Panc1 (cell line): ENCODE results near the gene APP.

Experiments
- CTCF ChIP-seq: fragments of 450-650 bp; IDR thresholded peaks from 2 replicates; pipeline ENCODE4 v1.5.1; 2017; ENCODE audit warnings: mild to moderate bottlenecking
- POLR2AphosphoS5 ChIP-seq: IDR thresholded peaks from 2 replicates; pipeline ENCODE4 v1.6.1; 2012; ENCODE audit warnings: mild to moderate bottlenecking, low read depth, low read length, moderate library complexity
- SIN3A ChIP-seq: IDR thresholded peaks from 2 replicates; pipeline ENCODE4 v1.6.1; 2012; ENCODE audit warnings: low read depth, mild to moderate bottlenecking, low read length, moderate library complexity, borderline replicate concordance; ENCODE audit not compliant: insufficient read depth
- TF ChIP-seq, protein P1 (sequence below), 2 experiments: IDR thresholded peaks; 2 replicates each; pipeline ENCODE4 v1.6.1; 2011 to 2012; ENCODE audit warnings: low read depth in 2 of 2, control low read depth in 1 of 2, low read length in 1 of 2, mild to moderate bottlenecking in 1 of 2, moderate library complexity in 1 of 2; ENCODE audit not compliant: insufficient read depth in 1 of 2

- TF ChIP-seq CTCF, result no peak
- no peak for TF ChIP-seq POLR2AphosphoS5
- no peak for TF ChIP-seq SIN3A
- TF ChIP-seq, protein P1, sequence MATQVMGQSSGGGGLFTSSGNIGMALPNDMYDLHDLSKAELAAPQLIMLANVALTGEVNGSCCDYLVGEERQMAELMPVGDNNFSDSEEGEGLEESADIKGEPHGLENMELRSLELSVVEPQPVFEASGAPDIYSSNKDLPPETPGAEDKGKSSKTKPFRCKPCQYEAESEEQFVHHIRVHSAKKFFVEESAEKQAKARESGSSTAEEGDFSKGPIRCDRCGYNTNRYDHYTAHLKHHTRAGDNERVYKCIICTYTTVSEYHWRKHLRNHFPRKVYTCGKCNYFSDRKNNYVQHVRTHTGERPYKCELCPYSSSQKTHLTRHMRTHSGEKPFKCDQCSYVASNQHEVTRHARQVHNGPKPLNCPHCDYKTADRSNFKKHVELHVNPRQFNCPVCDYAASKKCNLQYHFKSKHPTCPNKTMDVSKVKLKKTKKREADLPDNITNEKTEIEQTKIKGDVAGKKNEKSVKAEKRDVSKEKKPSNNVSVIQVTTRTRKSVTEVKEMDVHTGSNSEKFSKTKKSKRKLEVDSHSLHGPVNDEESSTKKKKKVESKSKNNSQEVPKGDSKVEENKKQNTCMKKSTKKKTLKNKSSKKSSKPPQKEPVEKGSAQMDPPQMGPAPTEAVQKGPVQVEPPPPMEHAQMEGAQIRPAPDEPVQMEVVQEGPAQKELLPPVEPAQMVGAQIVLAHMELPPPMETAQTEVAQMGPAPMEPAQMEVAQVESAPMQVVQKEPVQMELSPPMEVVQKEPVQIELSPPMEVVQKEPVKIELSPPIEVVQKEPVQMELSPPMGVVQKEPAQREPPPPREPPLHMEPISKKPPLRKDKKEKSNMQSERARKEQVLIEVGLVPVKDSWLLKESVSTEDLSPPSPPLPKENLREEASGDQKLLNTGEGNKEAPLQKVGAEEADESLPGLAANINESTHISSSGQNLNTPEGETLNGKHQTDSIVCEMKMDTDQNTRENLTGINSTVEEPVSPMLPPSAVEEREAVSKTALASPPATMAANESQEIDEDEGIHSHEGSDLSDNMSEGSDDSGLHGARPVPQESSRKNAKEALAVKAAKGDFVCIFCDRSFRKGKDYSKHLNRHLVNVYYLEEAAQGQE (IDR thresholded peaks at IDR 0.05; ENCODE audit: insufficient read depth in 1 of 2, low read depth in 2 of 2, low read length in 1 of 2), result no peak
Observed at GRCh38 chr21:25862112-25862511, 308.5 kb downstream of the APP start.
